H9 (cell line): ENCODE results near the gene THAP4. TPM values are rescaled to one million over a fixed set of nuclear protein-coding genes. Genes with fewer than 3 reads are reported as not detected.

ENCODE experiments used
- DNase-seq: peaks from one replicate; pipeline ENCODE4 v3.0.0-alpha.2; 2017
- H2AFZ ChIP-seq: one replicate; pipeline ENCODE4 v1.6.1; 2013; ENCODE audit warnings: mild to moderate bottlenecking, low read length, control low read depth, moderate library complexity
- H2AK5ac ChIP-seq: 2 replicates; pipeline ENCODE4 v1.6.1; 2013; ENCODE audit warnings: low read length, control low read depth, mixed read lengths; ENCODE audit not compliant: insufficient read length
- H2BK120ac ChIP-seq: one replicate; pipeline ENCODE4 v1.6.1; 2013; ENCODE audit warnings: low read depth, mild to moderate bottlenecking, low read length, control low read depth, inconsistent platforms; ENCODE audit not compliant: poor library complexity, severe bottlenecking
- H2BK12ac ChIP-seq: 2 replicates; pipeline ENCODE4 v1.6.1; 2013; ENCODE audit warnings: low read length, control low read depth, mixed read lengths, low read depth; ENCODE audit not compliant: insufficient read length
- H2BK15ac ChIP-seq: 2 replicates; pipeline ENCODE4 v1.6.1; 2013; ENCODE audit warnings: low read depth, low read length, control low read depth
- H2BK20ac ChIP-seq: one replicate; pipeline ENCODE4 v1.6.1; 2013; ENCODE audit warnings: low read depth, mild to moderate bottlenecking, low read length, control low read depth, inconsistent platforms; ENCODE audit not compliant: poor library complexity, severe bottlenecking
- H2BK5ac ChIP-seq: 2 replicates; pipeline ENCODE4 v1.6.1; 2013; ENCODE audit warnings: low read length, control low read depth, mixed read lengths; ENCODE audit not compliant: insufficient read length
- H3K14ac ChIP-seq: 2 replicates; pipeline ENCODE4 v1.6.1; 2013; ENCODE audit warnings: low read length, control low read depth; ENCODE audit not compliant: insufficient read depth
- H3K18ac ChIP-seq: 2 replicates; pipeline ENCODE4 v1.6.1; 2013; ENCODE audit warnings: low read depth, mild to moderate bottlenecking, mixed read lengths, low read length, control low read depth; ENCODE audit not compliant: insufficient read length
- H3K23ac ChIP-seq: 2 replicates; pipeline ENCODE4 v1.6.1; 2013; ENCODE audit warnings: low read length, control low read depth, mixed read lengths, low read depth; ENCODE audit not compliant: insufficient read length
- H3K23me2 ChIP-seq: 2 replicates; pipeline ENCODE4 v1.6.1; 2013; ENCODE audit warnings: low read depth, mild to moderate bottlenecking, mixed read lengths, low read length, control low read depth; ENCODE audit not compliant: insufficient read length, poor library complexity, severe bottlenecking
- H3K27ac ChIP-seq: 2 replicates; pipeline ENCODE4 v1.5.1; 2013; ENCODE audit warnings: low read length, control low read depth, mixed read lengths, low read depth; ENCODE audit not compliant: insufficient read length
- H3K27me3 ChIP-seq: 2 replicates; pipeline ENCODE4 v1.6.1; 2013; ENCODE audit warnings: low read length, control low read depth, inconsistent platforms; ENCODE audit not compliant: insufficient read depth
- H3K4ac ChIP-seq: 2 replicates; pipeline ENCODE4 v1.6.1; 2013; ENCODE audit warnings: low read depth, mild to moderate bottlenecking, control low read depth, inconsistent platforms, low read length, moderate library complexity
- H3K4me1 ChIP-seq: 2 replicates; pipeline ENCODE4 v1.6.1; 2013; ENCODE audit warnings: low read length, control low read depth, inconsistent platforms; ENCODE audit not compliant: insufficient read depth
- H3K4me2 ChIP-seq: 2 replicates; pipeline ENCODE4 v1.6.1; 2013; ENCODE audit warnings: low read length, control low read depth, mixed read lengths; ENCODE audit not compliant: insufficient read length, insufficient read depth
- H3K56ac ChIP-seq: 2 replicates; pipeline ENCODE4 v1.6.1; 2013; ENCODE audit warnings: low read depth, mild to moderate bottlenecking, mixed read lengths, low read length, control low read depth; ENCODE audit not compliant: insufficient read length
- H3K79me1 ChIP-seq: 2 replicates; pipeline ENCODE4 v1.6.1; 2013; ENCODE audit warnings: low read depth, mild to moderate bottlenecking, moderate library complexity, low read length, control low read depth, inconsistent platforms; ENCODE audit not compliant: insufficient read depth, poor library complexity, severe bottlenecking
- H3K79me2 ChIP-seq: 2 replicates; pipeline ENCODE4 v1.6.1; 2013; ENCODE audit warnings: low read length, control low read depth, inconsistent platforms; ENCODE audit not compliant: insufficient read depth
- H3K9ac ChIP-seq: 2 replicates; pipeline ENCODE4 v1.6.1; 2013; ENCODE audit warnings: low read length, control low read depth, mixed read lengths; ENCODE audit not compliant: insufficient read length; ENCODE audit errors: extremely low read depth
- H3K9me3 ChIP-seq: one replicate; pipeline ENCODE4 v1.6.1; 2013; ENCODE audit warnings: low read depth, low read length, inconsistent platforms; ENCODE audit not compliant: control insufficient read depth
- H3T11ph ChIP-seq: one replicate; pipeline ENCODE4 v1.6.1; 2013; ENCODE audit warnings: mild to moderate bottlenecking, low read length, control low read depth, inconsistent platforms
- H4K20me1 ChIP-seq: one replicate; pipeline ENCODE4 v1.6.1; 2013; ENCODE audit not compliant: control insufficient read depth, insufficient read length, insufficient read depth
- H4K5ac ChIP-seq: 2 replicates; pipeline ENCODE4 v1.6.1; 2013; ENCODE audit warnings: low read depth, mild to moderate bottlenecking, mixed read lengths, low read length, control low read depth; ENCODE audit not compliant: insufficient read length
- H4K8ac ChIP-seq: replicated peaks from 2 replicates; pipeline ENCODE4 v1.6.1; 2013; ENCODE audit warnings: low read length, control low read depth, mixed read lengths, low read depth; ENCODE audit not compliant: insufficient read length
- H4K91ac ChIP-seq: 2 replicates; pipeline ENCODE4 v1.6.1; 2013; ENCODE audit warnings: low read depth, mild to moderate bottlenecking, moderate library complexity, mixed read lengths, low read length, control low read depth; ENCODE audit not compliant: insufficient read length
- H3K27ac Mint-ChIP-seq, 3 experiments: 2 replicates in 2 of 3; 3 replicates in 1 of 3; pipeline ENCODE4 v1.8.0; 2020 to 2021; ENCODE audit warnings: mixed read lengths in 3 of 3, mild to moderate bottlenecking in 1 of 3, moderate library complexity in 1 of 3
- H3K27me3 Mint-ChIP-seq: 2 replicates; pipeline ENCODE4 v1.8.0; 2021; ENCODE audit warnings: low read depth, mild to moderate bottlenecking, moderate library complexity, mixed read lengths
- H3K36me3 Mint-ChIP-seq, 3 experiments: 2 replicates in 2 of 3; 3 replicates in 1 of 3; pipeline ENCODE4 v1.8.0; 2020 to 2021; ENCODE audit warnings: low read depth in 3 of 3, mixed read lengths in 3 of 3; ENCODE audit not compliant: insufficient read depth in 1 of 3
- H3K4me1 Mint-ChIP-seq, 2 experiments: 2 replicates each; pipeline ENCODE4 v1.8.0; 2020; ENCODE audit warnings: mixed read lengths in 2 of 2
- H3K4me3 Mint-ChIP-seq, 2 experiments: 2 replicates in 1 of 2; 3 replicates in 1 of 2; pipeline ENCODE4 v1.8.0; 2020 to 2021; ENCODE audit warnings: mild to moderate bottlenecking in 2 of 2, mixed read lengths in 2 of 2, moderate library complexity in 1 of 2
- H3K9me3 Mint-ChIP-seq, 2 experiments: 2 replicates in 1 of 2; 3 replicates in 1 of 2; pipeline ENCODE4 v1.8.0; 2020; ENCODE audit warnings: mild to moderate bottlenecking in 2 of 2, mixed read lengths in 2 of 2, moderate library complexity in 1 of 2
- CTCF ChIP-seq: fragments of 200-600 bp; sonication (generic); conservative IDR thresholded peaks from 3 replicates; pipeline ENCODE4 v1.8.0; 2021; ENCODE audit warnings: antibody characterized with exemption, mild to moderate bottlenecking
- WGBS: extraction: QIAGEN DNeasy Blood & Tissue Kit; methylation state at CpG from one replicate; pipeline ENCODE4 v1.1.7; 2013; ENCODE audit warnings: missing lambda C conversion rate, low lambda C conversion rate, mixed read lengths; ENCODE audit not compliant: insufficient read length; ENCODE audit errors: extremely low coverage; 5-methylcytosine and 5-hydroxymethylcytosine counted together
- total RNA-seq: library from RNA; stranded (reverse); gene quantifications from 2 replicates; pipeline ENCODE4 v1.2.1, GENCODE V29; 2021

The THAP4 gene
- total RNA-seq, 1 experiment from 2014 or later, result 70.6 TPM

GRCh38 chr2:241633561-241633960 is 3.4 kb downstream of the THAP4 start:
- Mint-ChIP-seq H3K9me3 (no peaks in the 10 kb centered on the region), H3K27ac (no peak overlapping the region), H3K36me3 (peaks cover 20 to 49% (median 31%) of the 10 kb centered on the region in 3 experiments), H3K27me3 (no peaks in the 10 kb centered on the region), H3K4me1 (peaks cover 11% of the 10 kb centered on the region in 2 experiments), H3K4me3 (no peak overlapping the region)
- Histone ChIP-seq H3K23me2 (peaks cover 8% of the 10 kb centered on the region), H3K4ac (no peak overlapping the region), H3K23ac (no peak overlapping the region), H3K4me1 (peaks cover 3% of the 10 kb centered on the region), H2AFZ (no peak overlapping the region), H2BK15ac (no peak overlapping the region), H4K20me1 (no peaks in the 10 kb centered on the region), H2BK12ac (no peak overlapping the region), H2BK20ac (no peak overlapping the region), H4K5ac (no peak overlapping the region), H3K4me2 (no peak overlapping the region), H3K27ac (no peak overlapping the region), H3K79me2 (peaks cover 14% of the 10 kb centered on the region; the same call in 1 of the 2 replicates), H3K79me1 (peaks cover 3% of the 10 kb centered on the region), H4K8ac (no peak overlapping the region), H2AK5ac (no peak overlapping the region), H3K18ac (no peak overlapping the region), H3K9me3 (no peaks in the 10 kb centered on the region), H3K9ac (no peak overlapping the region), H3T11ph (no peak overlapping the region), H4K91ac (no peak overlapping the region), H2BK120ac (no peak overlapping the region), H2BK5ac (no peak overlapping the region), H3K27me3 (no peaks in the 10 kb centered on the region), H3K56ac (no peak overlapping the region), H3K14ac (no peak overlapping the region)
- no peak for TF ChIP-seq CTCF
- no peak for DNase-seq
- WGBS, result no CpG with 5 or more reads among the region's 17 CpGs
